ENCODE measurements around the gene AMACR.

AMACR gene

DNA sequence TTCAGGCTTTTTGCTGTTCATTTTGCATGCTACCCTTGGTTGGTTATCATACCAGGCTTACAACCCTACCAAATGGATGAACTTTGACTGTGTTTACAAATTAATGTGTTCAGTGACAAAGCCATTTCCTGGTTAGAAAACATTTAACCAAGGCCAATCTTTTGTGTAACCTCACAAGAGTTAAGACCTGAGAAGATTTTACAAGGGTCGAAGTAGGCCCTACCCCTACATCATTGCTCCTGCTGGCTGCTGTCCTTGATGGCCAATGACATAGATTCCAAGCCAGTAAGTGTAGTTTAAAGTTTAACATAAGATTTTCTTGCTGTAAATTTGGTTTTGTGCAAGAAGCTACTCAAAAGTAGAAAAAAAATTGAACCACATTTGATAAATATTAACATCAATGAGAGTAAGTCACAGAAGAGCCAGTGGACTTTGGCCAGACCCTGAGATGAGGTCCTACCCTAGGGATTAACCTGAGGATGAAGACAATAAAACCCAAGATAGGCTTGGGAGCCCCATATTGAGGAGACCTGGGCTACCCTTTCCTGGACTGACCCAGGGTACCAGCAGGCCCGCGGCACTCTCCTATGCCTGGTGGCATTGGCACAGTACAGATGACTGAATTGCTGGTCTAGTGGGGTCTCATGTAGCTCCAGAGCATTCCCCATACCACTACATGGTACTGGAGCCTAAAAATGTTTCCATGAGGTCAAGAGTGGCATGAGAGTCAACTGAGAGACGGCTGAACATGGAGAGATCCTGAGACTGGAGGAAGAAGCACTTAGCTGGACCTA is 26.9 kb upstream of the AMACR start:
- TF ChIP-seq, protein P1, sequence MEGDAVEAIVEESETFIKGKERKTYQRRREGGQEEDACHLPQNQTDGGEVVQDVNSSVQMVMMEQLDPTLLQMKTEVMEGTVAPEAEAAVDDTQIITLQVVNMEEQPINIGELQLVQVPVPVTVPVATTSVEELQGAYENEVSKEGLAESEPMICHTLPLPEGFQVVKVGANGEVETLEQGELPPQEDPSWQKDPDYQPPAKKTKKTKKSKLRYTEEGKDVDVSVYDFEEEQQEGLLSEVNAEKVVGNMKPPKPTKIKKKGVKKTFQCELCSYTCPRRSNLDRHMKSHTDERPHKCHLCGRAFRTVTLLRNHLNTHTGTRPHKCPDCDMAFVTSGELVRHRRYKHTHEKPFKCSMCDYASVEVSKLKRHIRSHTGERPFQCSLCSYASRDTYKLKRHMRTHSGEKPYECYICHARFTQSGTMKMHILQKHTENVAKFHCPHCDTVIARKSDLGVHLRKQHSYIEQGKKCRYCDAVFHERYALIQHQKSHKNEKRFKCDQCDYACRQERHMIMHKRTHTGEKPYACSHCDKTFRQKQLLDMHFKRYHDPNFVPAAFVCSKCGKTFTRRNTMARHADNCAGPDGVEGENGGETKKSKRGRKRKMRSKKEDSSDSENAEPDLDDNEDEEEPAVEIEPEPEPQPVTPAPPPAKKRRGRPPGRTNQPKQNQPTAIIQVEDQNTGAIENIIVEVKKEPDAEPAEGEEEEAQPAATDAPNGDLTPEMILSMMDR (IDR thresholded peaks at IDR 0.05): no peak

DNA sequence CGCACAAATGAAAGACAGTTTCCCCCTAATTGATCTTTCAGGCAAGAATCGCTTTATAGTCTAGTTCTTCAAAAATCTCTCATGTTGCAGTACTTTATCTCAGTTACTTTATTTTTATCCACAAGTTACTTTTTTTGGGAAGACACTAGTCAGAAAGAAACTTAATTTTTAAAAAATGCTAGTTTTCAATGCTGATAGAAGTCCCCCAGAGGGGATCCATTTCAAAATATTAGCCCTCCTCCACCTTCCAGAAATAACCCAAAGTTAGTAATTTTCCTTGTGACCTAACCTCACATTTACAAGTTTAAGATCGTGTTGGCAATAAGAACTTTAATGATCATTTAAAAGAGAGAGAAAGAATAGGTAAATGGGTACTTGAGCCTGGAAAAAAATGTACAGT is 24.1 kb upstream of the AMACR start:
- TF ChIP-seq, protein P1 (IDR thresholded peaks at IDR 0.05): no peak

DNA sequence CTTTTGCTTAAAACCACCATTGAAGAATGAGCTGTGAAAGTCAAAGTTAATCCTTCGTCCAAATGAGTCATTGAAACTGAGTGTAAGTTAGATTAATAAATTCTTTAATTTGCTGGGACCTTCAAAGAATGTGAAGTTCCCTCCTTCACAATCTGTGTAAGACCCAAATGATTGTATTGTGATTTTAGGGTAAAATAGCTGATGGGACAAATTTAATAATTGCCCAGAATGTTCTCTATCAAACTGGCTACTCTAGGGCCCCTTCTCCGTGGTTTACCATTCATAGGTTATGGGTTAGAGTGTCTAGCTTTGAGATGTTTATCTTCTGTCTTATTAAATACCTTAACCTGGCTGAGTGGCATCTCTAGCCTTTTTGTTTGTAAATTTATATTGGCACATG is 23.3 kb upstream of the AMACR start:
- TF ChIP-seq, protein P1 (IDR thresholded peaks at IDR 0.05): no peak

DNA sequence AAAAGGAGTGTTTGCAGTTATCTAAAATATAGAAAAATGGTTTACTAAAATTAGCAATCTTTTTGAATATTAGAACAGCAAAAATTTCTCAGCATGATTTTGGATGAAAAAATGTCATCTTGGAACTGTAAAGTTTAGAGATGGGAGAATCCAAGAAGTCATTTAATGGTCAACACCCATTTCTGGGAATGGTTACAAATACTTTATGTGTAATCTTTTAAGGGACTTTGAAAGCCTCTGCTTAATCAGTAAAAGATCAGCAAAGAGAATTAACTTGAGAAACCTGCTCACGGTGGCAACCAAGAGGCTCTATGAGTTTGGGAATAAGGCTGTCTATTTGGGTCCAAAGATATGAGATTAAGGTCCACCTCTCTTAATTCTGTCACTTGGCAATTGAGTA is 22.2 kb upstream of the AMACR start:
- TF ChIP-seq, protein P1 (IDR thresholded peaks at IDR 0.05): no peak

DNA sequence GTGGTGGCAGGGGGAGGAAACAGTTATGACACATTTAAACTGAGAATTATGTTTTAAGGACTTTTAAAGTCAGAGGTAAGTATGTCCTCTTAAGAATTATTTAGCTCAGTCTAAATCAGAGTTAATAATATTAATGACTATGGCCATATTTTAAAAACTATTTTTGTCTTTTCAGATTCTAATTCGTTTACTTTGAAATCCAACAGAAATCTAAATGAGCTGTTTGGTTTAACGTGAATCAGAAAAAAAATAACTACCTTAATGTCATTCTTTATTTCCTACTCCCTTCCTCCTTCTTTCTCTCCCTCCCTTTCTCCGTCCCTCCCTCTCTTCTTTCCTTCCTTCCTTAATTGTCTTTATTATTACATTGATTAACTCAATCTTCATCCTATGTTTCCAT is 20.5 kb upstream of the AMACR start:
- TF ChIP-seq, protein P1 (IDR thresholded peaks at IDR 0.05): no peak

DNA sequence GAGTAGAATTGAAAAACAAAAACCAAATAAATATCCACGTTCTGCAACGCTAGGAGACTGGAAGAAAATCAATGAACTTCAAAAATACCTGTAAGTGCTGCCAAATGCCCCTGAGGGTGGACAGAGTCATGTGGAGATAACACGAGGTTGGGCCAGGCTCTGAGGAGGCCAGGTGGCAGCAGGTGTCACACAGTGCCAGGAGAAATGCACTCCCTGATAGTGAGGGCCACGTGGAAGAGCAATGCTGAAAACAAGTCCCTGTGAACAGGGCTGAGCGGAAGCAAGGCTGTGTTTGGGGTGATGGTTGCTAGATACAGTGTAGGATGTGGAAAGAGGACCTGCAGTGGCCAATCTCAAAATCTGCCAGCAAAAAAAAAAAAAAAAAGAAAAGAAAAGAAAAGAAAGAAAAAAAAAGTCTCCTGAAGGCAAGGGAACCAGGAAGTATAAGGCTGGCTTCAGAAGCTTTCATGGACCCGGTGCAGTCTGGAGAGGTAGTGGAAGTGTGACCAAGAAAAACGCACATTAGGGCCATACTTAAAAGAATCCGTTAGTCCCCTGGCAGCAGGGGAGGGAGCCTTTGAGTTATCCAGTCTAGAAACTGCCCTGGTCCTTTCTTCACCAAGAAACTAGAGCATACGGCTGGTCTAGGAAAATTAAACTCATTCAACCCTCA is 18.4 kb upstream of the AMACR start:
- TF ChIP-seq, protein P1 (IDR thresholded peaks at IDR 0.05): no peak

DNA sequence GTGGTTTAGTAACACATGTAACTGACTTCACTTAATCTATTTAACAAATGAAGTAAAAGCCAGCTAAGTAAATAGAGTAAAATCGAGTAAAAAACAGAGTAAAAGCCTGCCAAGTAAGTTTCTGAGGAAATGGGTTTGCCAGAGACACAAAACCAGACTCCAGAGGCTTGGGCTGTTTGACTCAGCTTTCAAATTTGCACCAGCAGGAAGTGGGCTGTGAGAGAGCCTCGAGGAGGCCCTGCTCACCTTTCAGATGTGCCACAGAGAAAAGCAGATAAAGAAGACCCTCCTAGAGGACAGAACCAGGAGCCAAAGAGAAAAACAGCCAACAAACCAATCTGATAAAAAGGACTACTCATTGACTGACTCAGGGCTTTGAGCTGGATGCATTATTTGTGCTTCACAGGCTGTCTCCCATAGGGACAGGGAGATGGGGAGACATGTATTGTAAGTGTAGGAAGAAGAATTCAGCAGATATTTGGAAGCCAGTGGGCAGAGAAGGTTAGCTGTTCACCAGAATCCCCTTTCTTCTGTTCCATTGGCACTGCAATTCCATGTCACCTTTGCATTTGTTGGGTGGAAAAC is 14.4 kb upstream of the AMACR start:
- TF ChIP-seq, protein P1 (IDR thresholded peaks at IDR 0.05): no peak

All from LNCAP (cell line).